ENCODE measurements around the gene SRBD1. TPM values are rescaled to one million over a fixed set of nuclear protein-coding genes. Genes with fewer than 3 reads are reported as not detected.

The SRBD1 gene
- total RNA-seq = 9.1 and 15.4 TPM in 2 replicates

DNA sequence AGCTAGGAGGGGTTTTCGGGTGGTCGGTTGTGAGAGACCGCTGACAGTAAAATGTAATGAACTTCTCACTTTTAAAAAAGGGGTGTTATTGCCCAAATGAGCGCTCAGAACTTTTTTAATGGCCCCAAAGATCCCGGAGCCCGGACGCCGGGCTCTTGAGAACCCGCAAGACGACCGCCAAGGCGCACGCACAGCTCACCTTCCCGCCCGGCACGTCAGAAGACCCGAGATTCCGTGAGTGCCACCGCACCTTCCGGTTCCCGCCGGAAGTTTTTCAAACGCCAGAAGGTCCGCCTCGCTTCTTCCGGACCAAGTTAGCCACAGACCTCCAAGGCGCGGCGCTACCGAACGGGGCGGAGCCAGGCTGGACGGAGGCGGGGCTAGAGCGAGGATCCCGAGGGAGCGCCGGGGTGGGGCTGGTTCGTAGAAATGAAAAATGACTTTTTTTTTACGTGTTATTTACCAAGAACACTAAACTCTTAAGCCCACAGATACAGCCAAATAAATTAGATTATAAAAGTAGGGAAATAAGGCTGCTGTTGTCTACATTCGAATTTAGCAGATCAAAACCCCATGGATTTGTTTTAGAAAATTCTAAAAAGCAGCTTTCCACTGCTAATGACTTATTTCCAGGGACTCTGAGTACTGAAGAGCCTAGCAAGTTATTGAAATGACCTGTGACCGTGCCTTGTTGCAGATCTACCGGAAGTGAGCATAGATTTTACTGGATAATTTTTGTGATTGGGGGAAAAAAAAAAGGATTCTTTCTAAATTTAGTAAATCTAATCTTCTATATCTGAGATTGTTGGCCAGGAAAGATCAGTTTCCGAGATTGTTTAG is at the start of gene SRBD1:
TSS of gene SRBD1 (minus strand) at position 248 of the 840 bp plus-strand sequence. CDS start 5,826 bp downstream, outside the sequence.

DNA sequence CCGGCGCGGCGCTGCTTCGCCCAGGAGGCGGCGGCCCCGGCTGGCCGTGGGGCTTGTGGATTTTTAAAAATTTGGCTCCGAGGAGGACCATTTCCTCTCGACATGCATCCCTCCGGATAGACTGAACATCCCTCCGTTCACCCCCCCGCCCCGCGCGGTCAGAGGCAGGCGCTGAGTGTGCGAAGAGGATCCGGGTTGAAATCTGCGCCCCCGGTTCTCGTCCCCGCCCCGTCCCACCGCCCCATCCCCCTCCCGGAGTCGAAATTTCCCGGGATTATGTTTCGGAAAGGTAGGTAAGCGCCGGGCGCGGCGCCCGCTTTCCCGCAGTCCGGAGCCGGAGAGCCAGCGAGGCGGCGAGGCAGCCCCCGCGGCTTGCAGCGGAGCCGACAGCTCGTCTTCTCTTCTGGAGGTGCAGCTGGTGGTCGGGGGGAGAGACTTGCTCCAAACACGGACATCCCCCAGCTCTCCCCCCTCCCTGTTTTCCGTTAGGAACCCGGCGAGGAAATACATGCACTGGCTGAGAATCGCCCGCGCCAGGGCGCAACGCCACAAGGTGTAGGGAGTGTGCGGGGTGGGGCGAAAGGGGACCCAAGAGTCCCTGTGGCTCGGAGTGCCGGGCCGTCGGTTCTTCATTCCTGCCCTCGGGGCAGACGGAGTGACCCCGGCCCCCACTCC is 40.5 kb upstream of the SRBD1 start, which contains the start of gene PRKCE:
TSS of gene PRKCE (plus strand) at position 261 of the 675 bp plus-strand sequence.

Other genes starting within 250 kb of the SRBD1 start
- 3.8 and 5.4 TPM in 2 replicates for gene PRKCE, start 40.4 kb upstream of the SRBD1 start, total RNA-seq